ENCODE measurements around the gene RNF43.

DNA sequence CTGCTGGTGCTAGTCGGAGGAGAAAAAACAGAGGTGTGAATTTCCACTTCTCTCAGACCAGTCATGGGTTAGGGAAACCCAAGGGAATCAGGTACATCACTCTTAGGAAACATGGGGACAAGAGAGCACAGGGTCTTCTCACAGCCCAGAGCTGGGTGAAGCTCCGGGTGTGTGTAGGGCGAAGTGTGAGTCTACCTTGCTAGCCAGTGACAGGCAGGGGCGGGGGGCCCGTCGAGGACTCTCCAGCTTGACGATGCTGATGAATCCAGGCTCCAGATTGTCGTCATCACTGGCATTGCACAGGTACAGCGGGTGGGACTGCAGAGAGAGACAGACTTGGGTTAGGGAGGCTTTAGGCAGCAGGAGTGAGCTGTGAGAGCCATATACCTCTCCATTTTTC is 46.6 kb downstream of the RNF43 start:
- TF ChIP-seq POLR2AphosphoS5 (IDR thresholded peaks at IDR 0.05; ENCODE audit: low read depth, low read length) = no peak
- TF ChIP-seq TAF1 (IDR thresholded peaks at IDR 0.05; ENCODE audit: borderline replicate concordance, insufficient read depth, low read length) = no peak
- no peak for TF ChIP-seq REST (IDR thresholded peaks at IDR 0.05; ENCODE audit: insufficient read depth in 1 of 2, low read depth in 2 of 2, low read length in 2 of 2)
- TF ChIP-seq FOXP2 (optimal IDR thresholded peaks at IDR 0.05; ENCODE audit: borderline replicate concordance, extremely low read depth, extremely low read length, insufficient read depth) = no peak
- TF ChIP-seq SIN3A (IDR thresholded peaks at IDR 0.05; ENCODE audit: borderline replicate concordance, insufficient read depth, low read length) = no peak

All from PFSK-1 (cell line).